GM19043 (cell line): ENCODE results near the gene ODAPH.
"Not testable (repeated sequence)": the region's sequence is repeated elsewhere in the genome, so short reads cannot be mapped to it uniquely, and the experiment has no call there.

ENCODE experiments used
- ATAC-seq: cut with Tn5 transposase; IDR thresholded peaks from one replicate; pipeline ENCODE4 v1.9.1; 2021; ENCODE audit warnings: low read depth; ENCODE audit not compliant: unreplicated experiment

The ODAPH gene

DNA sequence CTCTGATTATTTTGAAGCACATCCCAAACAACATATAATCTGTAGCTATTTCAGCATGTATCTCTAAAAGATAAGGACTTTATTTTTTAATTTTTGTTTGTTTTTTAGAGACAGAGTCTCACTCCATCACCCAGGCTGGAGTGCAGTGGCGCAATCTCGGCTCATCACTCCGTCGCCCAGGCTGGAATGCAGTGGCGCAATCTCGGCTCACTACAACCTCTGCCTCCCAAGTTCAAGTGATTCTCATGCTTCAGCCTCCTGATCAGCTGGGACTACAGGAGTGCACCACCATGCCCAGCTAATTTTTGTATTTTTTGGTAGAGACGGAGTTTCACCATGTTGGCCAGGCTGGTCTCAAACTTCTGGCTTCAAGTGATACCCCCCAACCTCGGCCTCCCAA is 11.6 kb upstream of the ODAPH start:
- ATAC-seq = not testable (repeated sequence)

GRCh38 chr4:75544870-75545269 is 11.0 kb upstream of the ODAPH start:
- ATAC-seq = no peak

- no peak for ATAC-seq
Observed at GRCh38 chr4:75545526-75545925, 10.3 kb upstream of the ODAPH start.

DNA sequence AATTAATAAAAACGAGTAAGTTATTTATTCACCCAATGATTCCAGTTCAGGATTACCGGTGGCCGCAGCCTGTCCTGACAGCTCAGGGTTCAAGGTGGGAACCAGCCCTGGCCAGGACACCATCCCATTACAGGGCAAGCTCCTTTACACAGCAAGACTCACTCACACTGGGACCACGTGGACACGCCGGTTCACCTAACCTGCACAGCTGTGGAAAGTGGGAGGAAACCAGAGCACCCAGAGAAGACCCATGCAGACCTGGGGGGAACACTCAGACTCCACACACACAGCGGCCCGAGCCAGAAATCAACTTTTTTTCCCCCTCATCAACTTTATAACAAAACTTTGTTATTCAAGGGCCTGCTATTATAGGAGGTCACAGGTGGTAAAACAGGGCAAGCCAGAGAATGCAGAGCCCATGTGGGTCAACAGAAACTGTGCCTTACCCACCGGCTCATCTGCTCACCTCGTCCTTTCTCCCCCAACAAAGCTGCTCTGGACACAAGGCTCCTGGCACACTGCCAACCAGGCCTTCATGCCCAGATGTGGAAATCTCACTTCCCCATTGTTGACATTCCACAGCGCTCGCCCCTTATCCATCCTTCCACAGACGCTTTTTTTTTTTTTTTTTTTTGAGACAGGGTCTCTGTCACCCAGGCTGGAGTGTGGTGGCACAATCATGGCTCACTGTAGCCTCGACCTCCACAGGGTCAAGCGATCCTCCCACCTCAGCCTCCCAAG is 8.0 kb upstream of the ODAPH start:
- ATAC-seq = no peak

- ATAC-seq = no peak
Observed at GRCh38 chr4:75549019-75549418, 6.8 kb upstream of the ODAPH start.

DNA sequence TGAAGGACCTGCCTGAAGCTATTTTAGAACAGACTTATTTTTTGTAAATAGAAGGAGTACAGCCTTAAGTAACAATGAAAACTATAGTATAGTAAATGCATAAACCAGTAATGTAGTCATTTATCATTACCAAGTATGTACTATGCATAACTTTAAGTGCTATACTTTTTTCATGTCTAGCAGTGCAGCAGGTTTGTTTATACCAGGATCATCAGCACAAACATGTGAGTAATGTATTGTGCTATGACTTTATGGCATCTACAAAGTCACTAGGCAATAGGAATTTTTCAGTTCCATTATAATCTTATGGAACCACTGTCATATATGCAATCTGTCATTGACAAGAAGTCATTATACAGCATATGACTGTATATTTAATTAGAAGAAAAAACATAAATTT is 3.4 kb upstream of the ODAPH start:
- ATAC-seq = no peak

DNA sequence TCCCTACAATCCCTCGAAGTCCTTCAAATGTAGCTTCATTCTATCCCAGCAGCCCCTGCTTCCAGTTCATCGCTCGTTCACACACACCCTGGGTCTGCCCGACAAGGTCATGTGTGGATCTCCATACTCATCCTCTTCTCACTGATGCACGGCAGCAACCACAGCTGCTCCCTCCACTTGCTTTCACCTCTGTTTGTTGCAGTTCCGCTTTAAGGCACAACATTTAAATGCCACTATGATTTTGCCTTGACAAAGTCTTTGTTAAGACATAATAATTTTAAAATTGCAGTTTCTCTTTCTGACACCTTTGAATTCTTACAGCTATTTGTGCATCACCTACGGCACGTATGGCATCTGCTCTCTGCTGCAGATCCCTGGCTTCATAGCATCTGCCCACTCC is 1.8 kb downstream of the ODAPH start:
- no peak for ATAC-seq

DNA sequence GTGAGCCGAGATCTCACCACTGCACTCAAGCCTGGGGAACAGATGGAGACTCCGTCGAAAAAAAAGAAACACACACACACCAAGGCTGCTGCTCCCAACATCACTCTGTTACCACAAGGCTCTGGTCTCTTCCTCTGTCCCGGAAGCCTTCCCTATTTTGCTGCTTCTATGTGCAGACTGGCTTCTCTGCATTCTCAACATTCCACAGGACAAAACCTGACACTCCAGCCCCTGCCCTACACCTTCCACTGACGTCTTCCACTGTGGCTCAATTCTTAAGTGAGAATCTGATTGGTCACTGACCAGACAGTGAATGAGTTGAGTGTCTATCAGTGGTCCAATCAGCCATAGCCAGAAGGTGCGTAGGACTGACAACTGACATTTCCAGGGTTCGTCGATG is 5.9 kb downstream of the ODAPH start:
- no peak for ATAC-seq

DNA sequence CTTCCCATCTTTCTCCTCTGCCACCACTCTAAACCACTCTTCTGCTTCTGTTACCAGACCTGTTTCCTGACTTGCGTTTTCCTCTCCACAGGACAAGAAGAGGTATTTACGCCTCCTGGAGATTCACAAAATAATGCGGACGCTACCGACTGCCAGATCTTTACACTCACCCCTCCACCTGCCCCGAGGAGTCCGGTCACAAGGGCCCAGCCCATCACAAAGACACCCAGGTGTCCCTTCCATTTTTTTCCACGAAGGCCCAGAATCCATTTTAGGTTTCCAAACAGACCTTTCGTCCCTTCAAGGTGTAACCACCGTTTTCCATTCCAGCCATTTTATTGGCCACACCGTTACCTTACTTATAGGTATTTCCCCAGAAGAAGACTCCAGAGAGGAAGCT is 8.2 kb downstream of the ODAPH start:
- ATAC-seq = no peak

GRCh38 chr4:75565481-75565880 is 9.6 kb downstream of the ODAPH start:
- no peak for ATAC-seq

DNA sequence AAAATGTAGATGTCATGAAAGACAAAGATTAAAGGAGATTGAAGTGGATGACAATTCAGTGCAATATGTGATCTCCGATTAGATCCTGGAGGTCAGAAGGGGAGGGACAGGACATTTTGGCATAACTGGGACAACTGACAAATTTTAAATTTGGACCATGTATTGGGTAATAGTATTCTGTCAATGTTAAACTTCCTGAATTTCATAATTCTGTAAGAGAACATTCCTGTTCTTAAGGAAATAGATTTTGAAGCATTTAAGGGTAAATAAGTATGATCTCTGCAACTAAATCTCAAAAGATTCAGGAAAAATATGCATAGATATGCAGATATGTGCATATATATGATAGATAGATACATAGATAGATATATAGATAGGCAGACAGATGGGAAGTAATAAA is 11.0 kb downstream of the ODAPH start:
- no peak for ATAC-seq

DNA sequence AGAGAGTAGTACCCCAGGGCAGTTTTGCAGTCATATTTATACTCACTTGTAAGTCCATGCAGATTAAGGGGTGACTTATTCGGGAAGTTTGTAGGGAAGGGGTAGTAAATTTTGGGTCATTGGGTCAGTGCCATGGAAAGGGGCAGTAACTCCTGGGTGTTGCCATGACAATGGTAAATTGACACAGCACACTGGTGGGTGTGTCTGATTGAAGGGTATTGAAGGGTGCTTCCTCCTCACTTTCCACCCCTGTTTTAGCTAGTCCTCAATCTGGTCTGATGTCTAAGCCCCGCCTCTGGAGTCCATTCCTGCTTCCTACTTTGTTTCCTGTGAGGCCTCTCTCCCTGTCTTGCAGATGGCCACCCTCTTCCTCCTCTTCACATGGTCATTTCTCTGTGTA is 11.9 kb downstream of the ODAPH start:
- ATAC-seq = no peak

DNA sequence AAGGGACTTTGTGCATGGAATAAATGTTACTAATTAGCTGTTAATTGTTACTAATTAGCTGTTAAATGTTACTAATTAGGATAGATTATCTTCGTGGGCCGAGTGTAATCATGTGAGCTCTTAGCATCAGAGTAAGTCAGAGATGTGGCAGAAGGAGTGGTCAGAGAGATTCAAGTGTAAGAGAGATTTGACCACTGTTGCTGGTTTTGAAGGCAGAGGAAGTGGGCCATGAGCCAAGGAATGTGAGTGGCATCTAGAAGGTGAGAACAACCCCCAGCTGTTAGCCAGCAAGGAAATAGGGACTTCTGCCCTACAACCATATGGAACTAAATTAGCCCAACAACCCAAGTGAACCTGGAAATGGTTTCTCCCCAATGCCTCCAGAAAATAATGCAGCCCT is 28.2 kb downstream of the ODAPH start:
- ATAC-seq = no peak

DNA sequence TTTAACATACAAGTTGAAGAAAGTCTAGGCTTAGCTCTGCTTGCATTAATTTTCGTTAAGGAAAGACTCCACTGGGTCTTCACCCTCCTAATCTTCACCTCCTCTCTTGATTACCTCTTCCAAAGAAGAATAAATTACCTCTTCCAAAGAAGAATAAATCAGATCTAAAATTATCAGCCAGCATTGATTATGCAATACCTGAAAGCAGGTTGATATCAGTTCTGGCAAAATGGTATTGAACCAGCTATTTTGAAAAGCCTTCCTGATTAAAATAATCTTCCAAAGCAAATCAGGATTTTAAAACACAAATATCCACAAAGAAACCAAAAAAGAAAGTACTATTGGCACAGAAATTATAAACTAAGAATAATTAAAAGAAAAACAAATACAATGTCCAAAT is 37.5 kb downstream of the ODAPH start:
- ATAC-seq = no peak

DNA sequence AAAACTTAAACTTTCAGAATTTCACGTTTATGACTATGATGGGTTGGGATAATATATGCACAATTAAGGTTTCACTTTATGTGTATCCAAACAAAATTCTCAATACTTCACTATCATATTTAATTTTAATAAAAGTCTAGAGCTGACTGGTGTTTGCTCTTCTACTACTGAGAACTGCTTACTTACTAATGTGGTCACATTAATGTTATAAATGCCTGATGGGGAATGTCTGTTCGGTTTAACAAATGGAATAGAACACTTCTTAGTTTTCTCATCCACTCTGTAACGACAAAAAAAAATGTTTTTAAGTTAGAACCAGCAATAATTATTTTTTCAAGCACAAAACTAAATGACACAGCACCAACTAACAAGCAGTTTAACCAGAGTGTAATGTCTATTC is 40.2 kb downstream of the ODAPH start:
- no peak for ATAC-seq

GRCh38 chr4:75598390-75598789 is 42.5 kb downstream of the ODAPH start:
- no peak for ATAC-seq

DNA sequence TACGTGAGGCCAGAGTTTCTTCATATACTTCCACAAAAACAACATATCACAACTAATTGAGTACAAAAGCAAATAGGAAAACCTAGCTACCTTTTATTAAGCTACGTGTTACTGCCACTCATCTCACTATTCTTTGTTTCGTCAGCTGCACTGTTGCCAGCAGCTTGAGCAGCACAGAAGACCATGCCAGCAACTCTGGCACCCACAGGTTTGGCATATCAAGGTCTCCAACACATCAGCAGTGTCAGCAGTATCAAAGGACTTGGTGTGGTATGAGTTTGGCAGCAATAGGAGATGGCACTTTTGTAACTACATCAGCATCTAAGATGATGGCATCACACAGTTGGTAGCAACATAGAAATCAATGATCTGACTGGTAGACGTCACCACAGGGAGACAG is 43.8 kb downstream of the ODAPH start:
- ATAC-seq = no peak

DNA sequence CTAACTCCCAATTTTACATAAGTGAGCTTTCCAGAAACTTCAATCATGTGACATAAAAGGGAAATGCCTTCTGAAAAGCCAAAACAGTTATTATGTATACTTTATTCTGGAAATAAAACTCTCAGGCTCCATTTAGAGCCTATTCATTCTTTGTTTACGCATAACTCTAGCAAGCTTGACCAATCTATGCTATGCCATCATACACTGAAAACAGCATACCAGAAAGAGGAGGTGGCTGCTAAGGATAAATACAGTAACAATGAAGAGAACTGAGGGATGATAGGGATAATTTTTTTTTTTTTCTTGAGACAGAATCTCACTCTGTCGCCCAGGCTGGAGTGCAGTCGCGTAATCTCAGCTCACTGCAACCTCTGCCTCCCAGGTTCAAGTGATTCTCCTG is 50.1 kb downstream of the ODAPH start:
- ATAC-seq = no peak

- ATAC-seq = no peak
Observed at GRCh38 chr4:75612306-75612705, 56.4 kb downstream of the ODAPH start.
